Non-pigmented ciliary epithelial cell (primary cell): Measurements from ENCODE around the gene NGRN.
"Not testable (repeated sequence)": the region's sequence is repeated elsewhere in the genome, so short reads cannot be mapped to it uniquely, and the experiment has no call there.

Experiments
- DNase-seq: peaks from one replicate; pipeline ENCODE4 v3.0.0-alpha.2; 2010; ENCODE audit warnings: low read depth

The NGRN gene

GRCh38 chr15:90281637-90282036 is 16.2 kb downstream of the NGRN start:
- DNase-seq: not testable (repeated sequence)

DNA sequence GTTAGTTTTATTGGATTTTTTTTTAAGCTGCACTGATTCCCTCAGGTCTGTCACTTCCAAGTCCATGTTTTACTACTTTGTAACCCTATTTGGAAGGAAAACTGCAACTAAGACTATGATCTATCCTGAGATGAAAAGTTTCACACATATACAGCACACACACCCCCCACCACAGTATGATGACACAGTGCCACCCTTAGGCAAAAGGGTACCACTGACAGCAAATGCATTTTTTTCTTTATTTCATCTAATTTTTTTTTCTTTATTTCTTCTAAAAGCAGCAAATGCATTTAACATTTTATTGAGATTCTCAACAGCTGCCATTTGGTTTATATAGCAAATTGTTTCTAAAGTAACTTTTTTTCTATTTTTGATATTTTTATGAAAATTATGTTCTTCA is 21.2 kb downstream of the NGRN start:
- no peak for DNase-seq

- no peak for DNase-seq
Observed at GRCh38 chr15:90287101-90287500, 21.6 kb downstream of the NGRN start.

DNA sequence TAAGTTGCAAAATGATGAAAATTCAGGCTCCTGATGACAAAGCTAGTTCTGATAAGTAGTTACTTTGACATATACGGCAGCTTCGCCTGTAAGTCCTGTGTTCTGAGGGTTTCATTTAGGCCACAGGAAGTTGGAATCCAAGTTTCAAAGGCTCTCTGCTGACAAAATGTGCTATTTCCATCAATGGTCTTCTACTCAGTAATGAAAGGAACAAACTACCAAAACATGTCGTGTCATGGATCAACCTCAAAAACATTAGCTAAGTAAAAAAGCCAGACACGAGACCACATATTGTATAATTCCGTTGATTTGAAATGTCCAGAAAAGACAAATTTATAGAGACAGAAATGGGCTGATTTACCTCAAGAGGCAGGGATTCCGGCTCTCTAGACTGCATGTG is 22.5 kb downstream of the NGRN start:
- no peak for DNase-seq

DNA sequence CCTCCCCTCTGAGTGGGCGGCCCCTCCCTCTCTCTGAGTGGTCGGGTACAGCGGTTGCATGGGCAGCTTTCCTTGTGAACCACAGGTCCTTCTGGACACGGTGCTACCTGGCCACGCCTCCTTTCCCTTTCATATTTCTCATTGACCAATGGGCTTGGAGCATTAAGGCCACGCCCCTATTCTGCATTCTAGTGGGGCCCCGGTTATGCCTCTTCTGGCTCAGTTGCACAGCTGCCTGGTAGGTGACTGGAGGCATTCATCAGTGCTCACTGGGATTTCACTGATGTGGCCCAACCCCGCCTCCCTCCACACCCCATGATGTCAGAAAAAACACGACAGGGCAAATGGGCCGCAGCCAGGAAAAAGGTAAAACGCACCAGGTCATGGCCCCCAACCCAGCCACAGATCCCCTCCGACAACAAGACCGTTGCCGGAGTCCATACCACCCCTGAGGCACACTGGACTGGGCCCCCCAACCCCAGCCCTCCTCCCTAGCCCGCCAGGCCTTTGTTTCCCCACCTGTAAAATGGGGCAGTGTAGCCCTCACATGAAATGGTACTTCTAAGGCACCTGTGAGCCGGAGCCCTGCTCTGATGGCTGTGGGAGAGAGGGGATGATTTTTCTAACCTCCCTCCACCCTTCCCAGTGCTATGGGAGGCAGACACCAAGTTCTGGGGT is 26.3 kb downstream of the NGRN start:
- no peak for DNase-seq

GRCh38 chr15:90293040-90293810 is 27.8 kb downstream of the NGRN start:
- not testable (repeated sequence) for DNase-seq

DNA sequence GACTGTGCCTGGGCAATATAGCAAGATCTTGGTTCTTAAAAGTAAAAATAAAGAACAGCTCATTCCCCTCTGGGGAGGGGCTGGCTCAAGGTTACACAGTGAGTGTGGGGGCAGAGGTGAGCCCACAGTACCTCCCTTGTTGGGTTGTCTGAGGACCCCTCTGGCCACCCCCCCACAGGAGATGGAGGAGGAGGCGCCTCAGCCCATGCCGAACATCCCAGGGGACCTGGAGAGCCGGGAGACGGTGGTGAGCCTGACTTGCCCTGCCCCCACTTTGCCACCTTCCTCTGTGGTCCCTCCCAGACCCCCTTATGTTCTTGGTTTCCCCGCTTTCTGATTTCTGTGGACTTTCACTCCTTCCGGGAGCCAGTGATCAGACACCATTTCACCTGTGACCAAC is 28.7 kb downstream of the NGRN start:
- DNase-seq: no peak

- DNase-seq: no peak
Observed at GRCh38 chr15:90294601-90295269, 29.3 kb downstream of the NGRN start.

DNA sequence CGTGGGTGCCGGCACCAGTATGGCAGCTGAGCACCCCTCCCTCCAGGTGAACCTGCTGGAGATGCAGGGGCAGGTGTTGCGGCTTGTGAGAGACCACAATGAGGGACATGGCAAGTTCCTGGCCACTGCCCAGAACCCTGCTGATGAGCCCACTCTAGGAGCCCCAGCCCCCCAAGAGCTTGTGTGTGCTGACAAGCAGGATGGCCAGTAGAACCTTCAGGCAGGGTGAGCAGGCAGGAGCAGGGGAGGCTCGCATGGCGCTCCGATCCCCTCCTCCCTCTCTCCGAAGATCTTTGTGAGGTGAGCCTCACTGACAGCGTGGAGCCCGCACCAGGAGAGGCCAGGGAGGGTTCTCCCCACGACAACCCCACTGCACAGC is 29.8 kb downstream of the NGRN start:
- no peak for DNase-seq

DNA sequence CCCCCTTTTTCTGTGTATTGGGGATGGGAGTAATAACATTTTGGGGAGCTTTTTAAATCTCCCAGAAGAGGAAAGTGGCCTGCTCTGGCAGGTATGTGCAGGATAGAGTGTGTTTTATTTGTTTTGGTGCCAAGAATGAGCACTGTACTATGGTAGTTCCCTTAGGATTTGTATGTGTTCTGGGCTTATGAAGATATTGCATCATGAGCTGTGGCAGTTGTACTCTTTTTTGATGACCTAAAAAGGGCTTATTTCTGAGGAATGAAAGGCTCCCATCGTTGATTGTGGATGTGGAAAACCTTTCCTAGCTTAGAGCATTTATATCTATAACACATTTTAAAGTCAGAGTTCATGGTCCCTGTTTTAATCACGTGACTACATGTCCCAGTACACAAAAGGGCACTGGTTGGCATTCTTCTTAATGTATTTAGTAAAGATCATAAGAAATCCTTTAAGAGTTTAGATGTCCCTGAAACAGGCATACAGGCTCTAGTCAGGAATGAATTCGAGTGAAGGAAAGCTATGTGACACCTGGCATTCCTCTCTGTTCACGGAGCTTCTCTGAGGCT is 30.9 kb downstream of the NGRN start:
- DNase-seq: not testable (repeated sequence)

GRCh38 chr15:90297021-90297420 is 31.5 kb downstream of the NGRN start:
- DNase-seq: no peak

DNA sequence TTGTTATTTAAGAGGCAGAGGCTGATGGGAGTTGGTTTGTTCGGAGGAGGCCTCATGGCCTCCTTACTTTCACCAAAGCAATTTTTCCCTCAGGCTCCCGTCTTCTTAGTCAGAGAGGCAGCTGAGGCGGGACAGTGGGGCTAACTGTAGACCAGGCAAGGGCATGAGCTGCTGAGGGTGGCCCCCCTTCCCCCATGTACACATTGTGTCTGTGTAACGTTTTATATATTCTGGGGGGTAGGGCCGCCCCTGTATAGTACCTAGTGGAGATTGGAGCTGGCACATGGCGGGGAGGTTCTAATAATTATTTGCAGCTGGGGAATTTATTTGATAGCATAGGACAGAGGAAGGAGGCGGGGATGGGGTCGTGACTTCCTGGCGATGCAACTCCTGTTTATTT is 35.1 kb downstream of the NGRN start:
- no peak for DNase-seq

DNA sequence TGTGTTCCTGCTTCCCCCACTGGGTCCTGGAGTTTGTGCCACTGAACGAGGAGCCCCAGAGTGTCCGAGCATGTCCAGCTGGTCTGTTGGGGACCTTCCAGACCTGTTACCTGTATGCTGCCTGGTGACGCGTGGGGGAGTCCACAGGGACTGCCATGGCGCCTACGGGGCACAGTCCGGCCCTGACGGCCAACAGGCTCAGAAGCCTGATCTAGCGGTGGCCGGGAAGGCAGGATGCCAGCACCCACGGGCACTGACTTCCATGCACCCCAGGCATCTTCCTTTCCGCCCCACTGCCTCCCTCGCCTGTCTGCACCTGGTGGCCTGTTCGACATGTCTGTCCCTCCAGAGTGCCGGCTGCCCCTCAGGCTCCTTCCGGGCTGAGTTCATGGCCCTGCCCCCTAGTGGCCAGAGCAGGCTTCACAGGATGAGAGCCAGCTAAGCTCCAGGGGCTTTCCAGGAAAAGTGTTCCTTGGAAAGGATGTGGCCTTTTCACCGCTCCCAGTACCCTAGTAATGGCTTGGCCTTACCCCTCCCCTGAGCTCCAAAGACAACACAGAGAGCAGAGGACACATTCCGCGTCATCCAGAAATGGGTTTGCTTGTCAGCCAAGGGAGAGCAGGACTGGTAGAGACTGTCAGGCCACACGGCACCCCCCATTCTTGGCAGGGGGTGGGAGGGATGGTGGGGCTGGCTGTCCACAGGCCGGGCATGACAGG is 35.7 kb downstream of the NGRN start:
- no peak for DNase-seq

DNA sequence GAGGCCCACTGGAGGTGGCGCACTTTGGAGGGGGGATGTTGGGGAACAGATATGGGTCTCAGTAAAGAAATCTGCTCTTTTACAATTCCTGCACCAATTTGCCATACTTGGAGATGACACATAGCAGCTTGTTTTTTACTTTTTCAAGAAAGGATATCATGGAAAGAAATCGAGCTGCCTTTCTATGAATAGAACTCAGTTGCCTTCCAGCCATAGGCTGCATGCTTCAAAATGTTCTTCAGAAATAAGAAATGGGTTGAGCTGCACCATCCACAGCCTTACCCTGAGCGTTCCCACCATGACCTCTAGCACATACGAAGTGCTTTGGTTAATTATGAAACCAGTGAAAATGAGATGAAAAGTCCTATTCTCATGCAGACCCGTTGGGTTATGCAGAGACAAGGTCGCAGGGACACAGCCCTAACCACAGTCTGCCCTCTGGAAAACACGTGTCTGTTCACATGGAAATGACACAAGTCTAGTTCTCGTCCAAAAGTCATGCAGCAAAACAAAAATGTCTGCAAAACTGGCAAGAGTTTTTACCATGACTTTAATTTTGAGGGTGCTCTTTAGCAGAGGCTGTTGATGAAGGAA is 36.3 kb downstream of the NGRN start:
- no peak for DNase-seq

DNA sequence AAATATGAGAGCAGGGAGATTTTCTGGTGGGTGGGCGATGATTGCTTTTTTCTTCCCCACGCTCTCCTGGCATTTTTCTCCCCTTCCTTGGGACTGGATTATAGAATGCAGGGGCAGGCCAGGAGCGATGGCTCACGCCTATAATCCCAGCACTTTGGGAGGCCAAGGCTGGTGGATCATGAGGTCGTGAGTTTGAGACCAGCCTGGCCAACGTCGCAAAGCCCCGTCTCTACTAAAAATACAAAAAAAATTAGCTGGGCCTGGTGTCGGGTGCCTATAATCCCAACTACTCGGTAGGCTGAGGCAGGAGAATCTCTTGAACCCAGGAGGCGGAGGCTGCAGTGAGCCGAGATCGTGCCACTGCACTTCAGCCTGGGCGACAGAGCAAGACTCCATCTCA is 39.9 kb downstream of the NGRN start:
- not testable (repeated sequence) for DNase-seq

GRCh38 chr15:90305932-90306331 is 40.5 kb downstream of the NGRN start:
- DNase-seq: no peak

- no peak for DNase-seq
Observed at GRCh38 chr15:90306560-90306959, 41.1 kb downstream of the NGRN start.

DNA sequence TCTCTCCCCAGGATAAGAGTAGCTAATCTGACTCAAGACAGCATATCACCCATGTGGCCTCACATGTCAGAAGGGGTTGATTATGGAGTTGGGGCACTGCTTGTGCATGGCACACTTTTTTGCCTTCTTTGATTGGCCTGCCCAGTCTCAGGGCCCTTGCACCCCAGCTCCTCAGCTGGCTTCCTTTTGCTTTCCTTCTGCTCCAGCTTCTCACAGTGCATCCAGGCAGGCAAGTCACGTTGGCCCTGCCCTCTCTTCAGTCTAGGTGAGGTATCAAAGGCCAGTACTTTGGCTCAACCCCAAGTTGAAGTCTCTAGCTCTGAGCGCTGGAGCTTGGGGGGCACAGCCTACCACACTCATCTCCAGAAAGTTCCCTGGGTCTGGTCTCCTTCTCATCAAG is 42.2 kb downstream of the NGRN start:
- no peak for DNase-seq

DNA sequence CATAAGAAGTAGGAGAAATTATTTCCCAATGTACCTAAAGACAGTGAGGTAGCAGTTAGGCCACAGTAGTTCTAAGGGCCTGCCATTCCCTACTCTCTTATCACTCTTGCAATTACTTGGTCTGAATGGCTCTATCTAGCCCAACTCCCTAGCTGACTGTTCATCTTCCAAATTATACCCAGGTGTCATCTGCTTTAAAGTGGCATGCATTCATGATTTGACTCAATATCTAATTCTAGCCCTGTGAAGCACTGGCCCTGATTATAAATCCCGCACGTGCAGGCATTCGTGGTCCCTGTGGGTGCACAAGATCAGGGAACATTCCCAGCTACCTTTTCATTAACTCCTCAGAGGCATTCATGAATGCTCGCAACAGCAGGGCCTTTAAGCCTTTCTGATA is 43.5 kb downstream of the NGRN start:
- no peak for DNase-seq

DNA sequence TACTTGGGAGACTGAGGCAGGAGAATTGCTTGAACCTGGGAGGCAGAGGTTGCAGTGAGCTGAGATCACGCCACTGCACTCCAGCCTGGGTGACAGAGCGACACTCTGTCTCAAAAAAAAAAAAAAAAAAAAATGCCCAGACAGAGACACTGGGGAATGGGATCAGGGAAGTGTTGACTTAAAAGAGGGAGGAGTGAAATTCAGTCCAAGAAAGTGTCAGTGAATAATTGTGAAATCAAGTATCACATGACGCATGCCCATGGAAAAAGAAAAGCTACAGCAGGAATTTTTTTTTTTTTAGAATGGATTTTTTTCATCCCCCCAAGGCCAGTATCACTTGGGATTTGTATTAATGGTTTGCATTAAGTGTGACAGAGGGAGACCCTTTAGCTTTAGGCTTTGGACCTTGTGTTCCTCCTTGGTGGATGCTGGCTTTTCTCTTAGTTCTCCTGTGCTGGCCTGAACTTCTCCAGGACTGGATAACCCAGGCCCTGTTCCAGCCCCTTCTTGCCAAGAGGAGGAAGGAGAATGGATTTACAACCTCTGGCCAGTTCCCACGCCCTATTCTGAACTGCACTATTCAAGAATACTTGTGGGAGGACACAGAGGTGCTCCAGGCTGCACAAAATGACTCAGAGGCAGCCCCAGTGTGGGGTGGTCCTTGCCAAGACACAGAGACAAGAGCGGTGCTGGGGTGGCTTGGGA is 50.0 kb downstream of the NGRN start:
- no peak for DNase-seq

- no peak for DNase-seq
Observed at GRCh38 chr15:90316139-90316538, 50.7 kb downstream of the NGRN start.
